GM12875 (cell line): ENCODE results near the gene PLB1.
"Not testable (repeated sequence)": the region's sequence is repeated elsewhere in the genome, so short reads cannot be mapped to it uniquely, and the experiment has no call there.

Source experiments
- H3K4me3 ChIP-seq: one replicate; pipeline ENCODE4 v1.5.1; 2011; ENCODE audit warnings: low read depth, low read length, control low read depth
- CTCF ChIP-seq: IDR thresholded peaks from 2 replicates; pipeline ENCODE4 v1.5.1; 2011; ENCODE audit warnings: low read depth, mild to moderate bottlenecking, control low read depth, inconsistent platforms, low read length, moderate library complexity, borderline replicate concordance; ENCODE audit not compliant: insufficient read depth

The PLB1 gene

GRCh38 chr2:28544405-28544921, 48.6 kb downstream of the PLB1 start:
- no peak overlapping the region for H3K4me3 ChIP-seq
- no peak for TF ChIP-seq CTCF

- no peak for TF ChIP-seq CTCF
- no peak overlapping the region for H3K4me3 ChIP-seq
Measured at GRCh38 chr2:28544922-28545589, 49.2 kb downstream of the PLB1 start.

GRCh38 chr2:28545590-28546200, 49.8 kb downstream of the PLB1 start:
- no peak overlapping the region for H3K4me3 ChIP-seq
- no peak for TF ChIP-seq CTCF

GRCh38 chr2:28546242-28546641, 50.4 kb downstream of the PLB1 start:
- no peak overlapping the region for H3K4me3 ChIP-seq
- TF ChIP-seq CTCF: no peak

- TF ChIP-seq CTCF: no peak
- H3K4me3 ChIP-seq: no peak overlapping the region
Measured at GRCh38 chr2:28547223-28547860, 51.5 kb downstream of the PLB1 start.

- no peak overlapping the region for H3K4me3 ChIP-seq
- TF ChIP-seq CTCF: no peak
Measured at GRCh38 chr2:28547906-28548600, 52.2 kb downstream of the PLB1 start.

DNA sequence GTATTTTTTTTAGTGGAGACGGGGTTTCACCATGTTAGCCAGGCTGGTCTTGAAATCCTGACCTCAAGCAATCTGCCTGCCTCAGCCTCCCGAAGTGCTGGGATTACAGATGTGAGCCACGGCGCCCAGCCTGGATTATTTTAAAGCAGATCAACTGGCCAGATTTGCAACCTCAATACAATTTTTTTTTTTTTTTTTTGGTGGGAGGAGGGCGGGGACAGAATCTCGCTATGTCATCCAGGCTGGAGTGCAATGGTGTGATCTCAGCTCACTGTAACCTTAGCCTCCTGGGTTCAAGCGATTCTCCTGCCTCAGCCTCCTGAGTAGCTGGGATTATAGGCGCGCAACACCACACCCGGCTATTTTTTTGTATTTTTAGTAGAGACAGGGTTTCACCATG, 54.5 kb downstream of the PLB1 start:
- not testable (repeated sequence) for H3K4me3 ChIP-seq
